HPDE6-E6E7 (cell line): ENCODE measurements around the gene HDAC4.

Experiments used
- DNase-seq: peaks from one replicate; pipeline ENCODE4 v3.0.0; 2011; ENCODE audit warnings: missing footprints; ENCODE audit errors: extremely low spot score

The HDAC4 gene

DNA sequence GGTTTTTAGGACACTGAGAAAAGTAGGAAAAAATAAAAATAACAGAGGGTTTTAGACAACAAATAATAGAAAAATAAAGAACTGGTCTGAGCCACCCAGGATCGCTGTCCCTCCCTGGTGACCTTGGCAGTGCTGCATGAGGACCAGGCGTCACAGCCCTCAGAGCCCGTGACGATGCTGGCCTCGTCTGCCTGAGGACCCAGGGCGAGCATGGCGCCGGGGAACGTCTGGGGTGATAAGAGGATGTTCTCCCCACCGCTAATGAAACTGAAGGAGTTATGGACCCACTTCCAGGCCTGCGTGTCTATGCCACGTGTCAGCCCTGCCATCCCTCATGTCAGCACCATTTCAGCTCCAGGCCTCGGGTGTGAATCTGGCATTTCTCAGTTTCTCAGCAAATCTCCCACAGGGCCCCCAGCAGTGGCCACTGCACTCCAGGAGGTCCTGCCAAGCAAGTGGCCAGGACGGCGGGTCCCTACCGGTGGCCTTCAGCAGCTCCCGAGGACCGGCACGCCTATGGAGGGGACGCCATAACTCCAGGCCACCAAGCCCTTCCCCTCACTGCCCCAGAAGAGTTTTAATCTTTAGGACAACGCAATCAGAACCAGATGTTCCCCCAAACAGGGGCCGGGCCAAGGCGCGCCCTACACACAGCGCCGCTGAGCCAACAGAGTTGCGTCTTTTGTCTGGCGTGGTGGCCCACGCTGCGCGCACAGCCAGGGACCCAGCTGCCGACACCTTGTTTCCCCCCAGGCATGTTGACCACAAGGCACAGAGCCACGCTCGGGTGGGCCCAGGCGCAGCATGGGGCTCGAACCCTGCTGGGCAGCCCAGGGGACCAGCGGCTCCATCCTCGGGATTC, 373.2 kb downstream of the HDAC4 start:
- no peak for DNase-seq

DNA sequence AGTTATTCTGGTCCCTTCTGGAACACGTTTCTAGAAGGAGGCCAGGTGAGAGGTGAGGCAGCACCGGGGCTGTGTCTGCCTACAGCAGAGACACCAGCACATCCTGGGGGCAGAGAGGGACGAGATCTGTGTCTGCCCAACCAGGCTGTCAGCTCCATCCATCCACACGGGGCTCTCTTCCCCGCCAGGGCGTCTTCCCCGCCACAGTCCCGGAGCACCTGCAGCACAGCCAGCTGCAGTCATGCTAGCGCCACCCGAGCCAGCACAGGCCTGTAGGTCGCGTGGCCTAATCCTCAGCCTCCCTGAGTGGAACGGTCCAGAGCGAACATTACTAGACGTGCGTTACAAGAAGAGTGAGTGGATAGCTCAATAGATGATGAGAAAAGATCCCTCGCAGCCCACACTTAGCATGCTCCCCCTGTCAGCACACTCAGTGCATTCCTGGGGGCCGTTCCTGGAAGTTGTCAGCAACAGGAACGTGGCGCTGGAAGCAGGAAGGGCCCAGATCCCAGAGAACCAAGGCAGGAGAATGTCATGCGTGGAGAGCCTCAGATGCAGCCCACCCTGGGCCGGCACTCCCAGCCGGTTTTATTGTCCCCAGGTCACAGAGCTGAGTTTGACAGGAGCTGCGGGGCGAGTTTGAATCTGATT, 374.0 kb downstream of the HDAC4 start:
- no peak for DNase-seq

DNA sequence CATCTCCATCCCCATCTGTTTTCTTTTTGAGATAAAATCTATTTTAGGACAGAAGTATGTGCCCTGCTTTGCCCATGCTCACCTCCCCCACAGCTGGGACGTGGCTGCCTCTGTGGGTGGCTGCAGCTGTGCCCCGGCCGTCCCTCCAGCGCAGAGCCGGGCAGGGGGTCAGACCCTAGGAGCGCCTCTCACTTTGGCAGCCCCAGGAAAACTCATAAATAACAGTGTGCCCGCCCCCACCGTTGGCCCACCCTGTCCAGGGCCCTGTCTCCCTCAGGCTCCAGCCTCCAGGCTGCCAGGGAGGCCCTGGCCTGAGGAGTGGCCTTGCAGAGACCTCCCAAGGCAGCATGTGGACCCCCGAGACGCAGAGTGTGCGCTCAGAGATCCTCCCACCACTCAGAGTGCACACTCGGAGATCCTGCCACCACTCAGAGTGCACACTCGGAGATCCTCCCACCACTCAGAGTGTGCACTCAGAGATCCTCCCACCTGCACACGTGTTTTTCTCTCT, 374.8 kb downstream of the HDAC4 start:
- DNase-seq, result no peak

DNA sequence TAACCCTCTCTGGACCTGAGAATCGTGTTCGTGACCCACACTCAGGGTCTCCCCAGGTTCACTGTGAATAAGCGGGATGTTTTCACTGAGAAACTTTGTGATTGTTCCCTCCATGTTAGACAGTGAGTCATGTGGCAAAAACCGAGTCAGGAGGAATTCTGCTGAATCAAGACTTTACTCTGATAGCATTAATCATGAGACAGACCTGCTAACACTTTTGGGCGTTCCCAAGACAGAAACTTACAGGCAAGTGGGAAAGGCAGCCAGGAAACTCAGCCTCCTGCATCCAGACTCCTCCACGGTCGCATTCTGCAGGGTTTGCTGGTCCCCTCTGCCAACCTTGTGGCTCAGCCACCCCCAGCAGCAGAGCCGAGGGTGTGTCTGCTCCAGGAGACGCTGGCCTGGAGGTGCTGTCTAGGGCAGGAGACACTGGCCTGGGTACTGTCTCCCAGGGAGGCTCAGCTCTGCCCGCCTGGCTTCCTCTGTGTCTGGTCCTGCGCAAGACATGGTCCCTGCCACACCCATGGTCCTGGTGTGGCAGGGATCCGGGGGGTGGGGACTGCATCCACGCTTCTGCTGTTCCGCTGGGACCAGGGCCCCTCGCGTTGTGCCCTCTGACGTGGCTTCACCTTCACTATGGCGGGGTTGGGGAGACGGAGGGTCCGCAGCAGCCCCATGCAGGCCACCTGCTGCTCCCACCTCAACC, 375.6 kb downstream of the HDAC4 start:
- DNase-seq, result no peak

DNA sequence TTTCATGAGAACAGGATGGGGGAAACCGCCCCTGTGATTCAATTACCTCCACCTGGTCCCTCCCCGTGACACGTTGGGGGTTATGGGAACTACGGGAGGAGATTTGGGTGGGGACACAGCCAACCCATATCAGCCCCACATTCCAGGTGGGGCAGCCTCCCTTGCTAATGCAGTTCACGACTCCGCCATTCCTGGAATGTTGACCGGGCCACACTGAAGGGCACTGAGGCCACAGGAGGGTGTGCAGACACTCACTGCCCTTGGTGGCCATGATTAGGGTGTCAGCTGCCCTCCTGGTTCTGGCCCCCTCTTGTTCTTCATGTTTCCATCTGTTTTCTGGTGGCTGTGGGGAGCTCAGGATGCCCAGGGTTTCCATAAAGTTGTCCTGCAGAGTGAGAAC, 376.6 kb downstream of the HDAC4 start:
- no peak for DNase-seq

DNA sequence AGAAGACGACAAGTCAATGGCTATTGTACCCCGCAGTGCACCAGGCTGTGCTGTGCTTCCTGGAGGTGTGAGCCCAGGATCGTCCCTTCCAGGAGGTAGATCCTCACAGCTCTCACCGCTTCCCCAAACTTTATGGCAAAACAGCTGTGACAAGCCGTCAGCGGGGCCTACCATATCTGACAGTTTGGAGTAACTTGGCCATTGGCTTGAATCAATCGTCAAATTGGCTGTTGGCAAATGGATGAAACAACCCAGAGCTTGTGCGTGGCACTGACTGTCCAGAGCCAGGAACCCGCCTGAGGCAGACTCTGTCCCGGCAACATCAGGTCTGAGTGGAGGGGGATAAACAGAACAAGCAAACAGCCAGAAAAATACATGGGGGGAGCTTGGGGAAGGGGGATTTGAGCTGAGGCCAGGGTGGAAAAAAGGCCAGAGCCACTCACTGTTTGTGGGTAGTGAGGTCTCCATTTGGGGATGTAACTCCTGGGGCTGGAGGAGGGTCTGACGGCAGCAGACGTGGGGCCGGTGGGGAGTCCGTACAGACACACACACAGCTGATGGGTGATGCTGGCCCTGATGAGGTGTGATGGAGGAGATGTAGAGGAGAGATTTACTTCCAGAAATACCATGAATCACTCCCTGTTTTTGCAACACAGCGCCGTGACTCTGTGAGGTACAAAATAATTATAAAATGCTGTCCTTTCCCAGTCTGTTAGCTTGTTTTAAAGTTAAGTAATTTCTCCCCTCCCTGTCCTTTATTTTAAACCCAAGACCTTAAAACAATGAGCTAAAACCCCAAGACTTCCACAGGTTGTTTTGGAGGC, 378.2 kb downstream of the HDAC4 start:
- DNase-seq, result no peak

DNA sequence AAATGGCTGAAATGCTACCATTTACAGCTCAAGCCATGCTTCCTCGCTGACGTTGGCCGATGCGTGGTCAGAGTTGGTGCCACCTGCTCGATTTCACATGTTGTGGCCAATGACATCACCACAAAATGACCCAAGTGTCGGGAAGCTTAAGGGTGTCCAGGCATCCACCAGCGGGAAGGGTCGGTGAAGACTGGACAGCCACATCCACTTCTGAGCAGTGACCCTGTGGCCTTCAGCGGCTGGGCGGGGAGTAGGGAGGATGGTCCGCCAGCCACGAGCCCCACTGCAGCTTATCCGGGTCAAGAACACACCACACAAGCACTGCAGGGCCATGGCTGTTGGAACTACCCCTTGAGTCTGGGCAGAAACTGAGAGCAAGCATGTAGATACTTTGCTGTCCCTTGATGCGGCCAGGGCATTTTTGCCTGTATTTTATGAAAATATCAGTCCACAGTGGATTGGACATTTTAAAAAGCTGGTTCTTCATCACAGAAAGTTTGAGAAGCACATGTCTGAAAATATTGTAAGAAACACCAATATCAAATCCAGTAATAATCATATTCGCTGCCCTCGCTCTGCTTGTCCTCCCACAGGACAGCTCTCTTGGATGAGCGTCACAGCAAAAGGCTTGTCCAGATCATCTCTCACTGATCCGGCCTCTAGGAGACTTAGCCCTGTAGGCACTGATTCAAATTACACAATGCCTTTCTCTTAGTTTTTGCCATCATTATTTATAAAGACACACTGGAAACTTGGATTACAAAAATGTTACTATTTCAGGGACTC, 379.0 kb downstream of the HDAC4 start:
- no peak for DNase-seq

DNA sequence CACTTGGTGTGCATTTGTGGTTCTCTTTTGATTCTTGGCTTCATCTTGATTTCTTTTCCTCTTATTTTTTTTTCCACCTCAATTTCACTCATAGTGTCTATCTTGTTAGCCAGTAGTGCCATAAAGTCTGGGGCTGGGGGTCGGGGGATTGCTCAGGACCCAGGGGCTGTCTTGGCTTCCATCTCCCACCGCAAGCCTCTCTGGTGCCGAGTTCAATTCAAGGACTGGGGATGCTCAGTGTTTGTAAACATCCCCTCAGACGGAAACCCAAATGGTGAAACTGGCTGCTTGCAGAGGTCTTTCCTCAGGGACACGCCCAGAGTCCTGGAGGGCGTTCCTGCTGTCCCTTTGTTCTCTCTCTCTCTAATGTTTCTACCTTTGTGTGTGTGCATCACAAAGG, 379.6 kb downstream of the HDAC4 start:
- no peak for DNase-seq

GRCh38 chr2:239020541-239021041, 380.2 kb downstream of the HDAC4 start:
- no peak for DNase-seq

DNA sequence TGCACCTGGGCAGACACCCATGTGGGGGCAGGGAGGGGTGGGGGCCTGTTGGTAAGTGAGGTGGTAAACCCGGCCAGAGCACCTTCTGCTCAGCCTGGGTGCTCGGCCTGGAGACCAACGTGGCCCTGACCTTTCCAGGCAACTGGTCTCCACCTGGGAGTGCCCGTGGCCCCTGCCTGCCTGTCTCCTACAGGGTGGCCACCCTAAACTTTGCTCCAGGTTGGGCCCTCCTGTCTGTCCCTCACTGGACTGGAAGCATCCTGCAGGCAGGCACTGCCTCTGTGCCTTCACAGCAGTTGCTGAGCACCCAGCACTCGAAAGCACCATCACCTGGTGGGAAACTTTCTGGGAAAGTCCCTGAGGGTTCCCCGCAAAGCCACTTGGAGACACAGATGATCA, 381.6 kb downstream of the HDAC4 start:
- DNase-seq, result no peak

GRCh38 chr2:239018271-239019182, 382.3 kb downstream of the HDAC4 start:
- DNase-seq, result no peak

GRCh38 chr2:239017491-239018098, 383.2 kb downstream of the HDAC4 start:
- DNase-seq, result no peak

- no peak for DNase-seq
Measured at GRCh38 chr2:239015901-239016675, 384.7 kb downstream of the HDAC4 start.

- no peak for DNase-seq
Measured at GRCh38 chr2:239015218-239015900, 385.5 kb downstream of the HDAC4 start.

DNA sequence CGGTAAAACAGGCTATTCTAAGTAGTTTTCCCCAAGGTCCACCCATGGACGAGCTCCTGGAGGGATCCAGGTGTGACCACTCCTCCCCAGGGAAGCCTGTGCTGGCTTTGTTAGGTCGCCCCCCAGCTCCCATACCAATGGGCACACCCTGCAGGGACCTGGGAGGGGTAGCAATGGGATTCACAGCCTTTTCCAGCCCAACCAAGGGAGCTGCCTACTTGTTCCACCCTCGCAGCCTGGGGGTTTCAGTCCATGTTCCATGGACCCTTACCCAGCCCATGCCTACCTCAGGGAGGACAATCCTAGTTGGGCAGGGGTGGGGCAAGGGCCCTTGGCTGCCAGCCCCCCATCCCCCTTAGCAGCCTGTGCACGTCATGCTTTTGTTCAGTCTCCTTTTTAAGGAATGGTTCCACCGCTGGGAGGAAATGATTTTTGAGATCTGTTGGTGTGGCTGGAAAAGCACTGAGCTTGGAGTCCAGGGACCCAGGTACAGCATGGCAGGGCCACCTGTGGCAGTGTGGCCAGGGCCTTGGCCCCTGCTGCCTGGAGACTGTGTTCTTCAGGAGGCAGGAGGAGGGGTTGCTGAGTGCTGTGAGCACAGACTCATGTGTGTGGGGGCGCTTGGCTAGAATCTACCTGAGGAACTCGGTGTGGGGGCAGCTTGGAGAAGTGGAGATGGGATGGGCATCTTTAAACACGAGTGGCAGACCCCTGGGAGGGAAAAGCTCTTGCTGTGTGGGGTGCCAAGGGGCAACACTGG, 386.2 kb downstream of the HDAC4 start:
- DNase-seq, result no peak

GRCh38 chr2:239013678-239013976, 387.2 kb downstream of the HDAC4 start:
- no peak for DNase-seq
